Posterior cingulate gyrus (tissue), 11 donors: ENCODE data around the gene ENTPD7.

Source experiments
- DNase-seq, 10 donors: peaks; one replicate each; pipeline versions ENCODE4 v3.0.0 to v3.0.0-alpha.2; 2020 to 2021; ENCODE audit warnings: mixed read lengths in 3 of 10
- intact Hi-C: fragments of 100-400 bp; cut with DNase I; formaldehyde crosslinking; loops from one replicate; pipeline ENCODE4 v1.15.1; 2023

ENTPD7 gene

GRCh38 chr10:99681553-99681952 lies 22.2 kb downstream of the ENTPD7 start:
- DNase-seq: no peak
- intact Hi-C loops: no loop called here

GRCh38 chr10:99682032-99682431 lies 22.7 kb downstream of the ENTPD7 start:
- no peak for DNase-seq
- intact Hi-C loops: no loop called here

GRCh38 chr10:99682752-99683151 lies 23.4 kb downstream of the ENTPD7 start:
- intact Hi-C loops: no loop called here
- DNase-seq: no peak

GRCh38 chr10:99685597-99685967 lies 26.3 kb downstream of the ENTPD7 start:
- intact Hi-C loops: no loop called here
- no peak for DNase-seq

- no peak for DNase-seq
- intact Hi-C loops: no loop called here
Measured at GRCh38 chr10:99689461-99689860, 30.2 kb downstream of the ENTPD7 start.

GRCh38 chr10:99693933-99694583 lies 34.7 kb downstream of the ENTPD7 start:
- no peak for DNase-seq
- intact Hi-C loops: no loop called here

- intact Hi-C loops: no loop called here
- no peak for DNase-seq
Measured at GRCh38 chr10:99695761-99696160, 36.5 kb downstream of the ENTPD7 start.

GRCh38 chr10:99698504-99699080 lies 39.3 kb downstream of the ENTPD7 start:
- DNase-seq: no peak
- intact Hi-C loops: no loop called here

- no peak for DNase-seq
- intact Hi-C loops: no loop called here
Measured at GRCh38 chr10:99700649-99701048, 41.3 kb downstream of the ENTPD7 start.

GRCh38 chr10:99708428-99709012 lies 49.2 kb downstream of the ENTPD7 start:
- DNase-seq: no peak
- intact Hi-C loops: no loop called here

GRCh38 chr10:99709480-99710229 lies 50.3 kb downstream of the ENTPD7 start:
- intact Hi-C loops: loop anchor here (5.0 kb wide), 2 partner anchors 147 to 317 kb away; no protein-coding TSS in a partner anchor

GRCh38 chr10:99711129-99711719 lies 51.9 kb downstream of the ENTPD7 start:
- intact Hi-C loops: loop anchor here (5.0 kb wide), 2 partner anchors 149 to 319 kb away; no protein-coding TSS in a partner anchor
- DNase-seq: peak in 1 of 10 donors; percentile 20

More at GRCh38 chr10:99709480-99710229, 50.3 kb downstream of the ENTPD7 start:
- DNase-seq: no peak

- DNase-seq: no peak
- intact Hi-C loops: loop anchor here (5.0 kb wide), 2 partner anchors 152 to 322 kb away; no protein-coding TSS in a partner anchor
Measured at GRCh38 chr10:99714446-99714845, 55.1 kb downstream of the ENTPD7 start.

- intact Hi-C loops: no loop called here
- DNase-seq: no peak
Measured at GRCh38 chr10:99720387-99720786, 61.1 kb downstream of the ENTPD7 start.

GRCh38 chr10:99730026-99730425 lies 70.7 kb downstream of the ENTPD7 start:
- DNase-seq: no peak
- intact Hi-C loops: loop anchor here (5.0 kb wide), 2 partner anchors 108 to 298 kb away; partner anchors contain the start of genes GOT1 and SLC25A28

GRCh38 chr10:99731306-99732032 lies 72.2 kb downstream of the ENTPD7 start:
- intact Hi-C loops: loop anchor here (5.0 kb wide), 2 partner anchors 109 to 299 kb away; partner anchors contain the start of genes GOT1 and SLC25A28
- DNase-seq: peak in 1 of 10 donors; percentile 77

GRCh38 chr10:99732033-99732842 lies 72.9 kb downstream of the ENTPD7 start, which contains the start of the genes COX15 and CUTC:
Gene COX15 (minus strand): TSS chr10:99732127. CDS start chr10:99732049, 78 bp downstream.
Gene CUTC (plus strand): TSS chr10:99732234. CDS start chr10:99732349, 115 bp downstream.
- DNase-seq: peak; percentile 93 to 99 (median 97)
- intact Hi-C loops: loop anchor here (5.0 kb wide), 2 partner anchors 110 to 300 kb away; partner anchors contain the start of genes GOT1 and SLC25A28

GRCh38 chr10:99733366-99733765 lies 74.1 kb downstream of the ENTPD7 start:
- intact Hi-C loops: loop anchor here (5.0 kb wide), 2 partner anchors 111 to 301 kb away; partner anchors contain the start of genes GOT1 and SLC25A28
- DNase-seq: no peak
